ENCODE results near the gene INPP5K.

The INPP5K gene

DNA sequence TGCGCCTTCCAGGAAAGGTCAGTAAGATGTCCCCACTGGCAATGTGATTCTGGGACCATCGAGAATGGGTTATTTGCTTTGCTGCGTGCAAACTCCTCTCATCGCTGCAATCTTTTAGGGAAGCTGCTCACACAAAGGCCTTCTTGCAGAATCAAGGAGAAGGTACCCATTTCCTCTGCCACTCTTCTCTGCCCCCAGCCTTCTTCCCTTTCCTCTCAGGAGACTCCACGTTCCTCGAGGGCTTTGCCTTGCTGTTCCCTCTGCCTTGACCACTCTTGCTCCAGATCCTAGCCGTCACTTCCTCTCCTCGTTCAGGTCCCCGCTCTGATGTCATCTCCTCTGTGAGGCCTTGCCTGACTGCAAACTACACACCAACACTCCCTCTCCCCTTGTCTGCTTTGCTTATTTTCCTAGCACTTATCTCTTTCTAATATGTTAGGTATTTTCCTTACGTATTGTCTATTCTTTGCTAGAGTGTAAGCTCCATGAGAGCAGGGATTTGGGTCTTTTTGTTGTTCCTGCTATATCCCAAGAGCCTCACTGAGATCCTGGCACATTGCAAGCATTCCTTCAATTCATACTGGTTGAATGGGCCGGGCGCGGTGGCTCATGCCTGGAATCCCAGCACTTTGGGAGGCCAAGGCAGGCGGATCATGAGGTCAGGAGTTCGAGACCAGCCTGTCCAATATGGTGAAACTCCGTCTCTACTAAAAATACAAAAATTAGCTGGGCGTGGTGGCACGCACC is 55.0 kb downstream of the INPP5K start:
- no peak overlapping the region for H2AK5ac ChIP-seq (ENCODE audit: low read depth, low read length)
- WGBS, 2 donors (ENCODE audit: extremely low coverage in 2 of 2, insufficient read length in 2 of 2, insufficient replicate concordance in 1 of 2), result no CpG with 5 or more reads among the region's 18 CpGs
- no peak overlapping the region for H2BK15ac ChIP-seq (ENCODE audit: low read length)
- no peak overlapping the region for H4K8ac ChIP-seq (ENCODE audit: low read depth, low read length)
- H3K23ac ChIP-seq (ENCODE audit: low read depth, low read length, poor library complexity), result no peak overlapping the region
- H3K4me3 ChIP-seq (ENCODE audit: low read length in 2 of 2), result no peak overlapping the region
- no peak for DNase-seq (ENCODE audit: low spot score)
- no peak overlapping the region for H3K4ac ChIP-seq (ENCODE audit: low read length)
- H2BK5ac ChIP-seq (ENCODE audit: low read length), result no peak overlapping the region
- no peak overlapping the region for H2AFZ ChIP-seq (ENCODE audit: low read length)
- no peak overlapping the region for H4K91ac ChIP-seq (ENCODE audit: low read depth, low read length, poor library complexity)
- no peaks in the 10 kb centered on the region for H3K79me1 ChIP-seq (ENCODE audit: low read depth, low read length)
- no peak overlapping the region for H2BK12ac ChIP-seq (ENCODE audit: low read length)
- no peak overlapping the region for H3K27ac ChIP-seq (replicated peaks; ENCODE audit: low read length)
- no peaks in the 10 kb centered on the region for H3K27me3 ChIP-seq (ENCODE audit: control insufficient read depth in 3 of 3, insufficient read depth in 3 of 3, low read depth in 1 of 3, low read length in 3 of 3)
- no peak overlapping the region for H3K18ac ChIP-seq (ENCODE audit: low read length)
- no peak overlapping the region for H3K14ac ChIP-seq (ENCODE audit: low read length)
- no peak overlapping the region for H3K4me2 ChIP-seq (ENCODE audit: insufficient read depth, low read length, poor library complexity, severe bottlenecking)
- H3K9ac ChIP-seq (ENCODE audit: low read depth, low read length, poor library complexity), result no peak overlapping the region
- peaks cover 0 to 3% of the 10 kb centered on the region in 2 donors for H3K9me3 ChIP-seq (replicated peaks in 1 of 2; ENCODE audit: control insufficient read depth in 2 of 2, insufficient read depth in 1 of 2, low read depth in 1 of 2, low read length in 2 of 2)
- H3K4me1 ChIP-seq (ENCODE audit: control insufficient read depth in 2 of 2, insufficient read depth in 1 of 2, low read depth in 1 of 2, low read length in 2 of 2), result no peaks in the 10 kb centered on the region
- peaks cover 7 to 12% of the 10 kb centered on the region in 2 donors for H3K36me3 ChIP-seq (replicated peaks in 1 of 2; ENCODE audit: control insufficient read depth in 2 of 2, insufficient read depth in 2 of 2, low read length in 2 of 2)
- no peak overlapping the region for H2BK120ac ChIP-seq (ENCODE audit: low read depth, low read length)

DNA sequence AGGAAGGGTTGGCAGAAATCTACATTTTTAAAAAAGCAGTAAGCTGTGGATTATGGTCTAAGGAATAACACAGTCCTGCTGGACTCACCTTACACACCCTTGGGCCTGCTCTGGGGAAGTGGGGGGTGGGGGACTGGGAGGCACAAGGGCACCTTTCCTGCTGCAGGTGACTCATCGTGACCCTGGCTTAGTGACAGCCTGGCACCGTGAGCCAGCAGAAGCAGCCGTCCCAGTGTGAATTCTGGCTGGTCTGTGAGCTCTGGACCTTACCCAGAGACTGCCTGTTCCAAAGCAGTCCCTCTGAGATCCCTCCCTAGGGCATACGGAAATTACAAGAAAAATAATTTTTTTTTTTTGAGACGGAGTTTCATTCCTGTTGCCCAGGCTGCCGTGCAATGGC is 56.2 kb downstream of the INPP5K start:
- Histone ChIP-seq H3K4ac (ENCODE audit: low read length) (no peak overlapping the region), H4K8ac (ENCODE audit: low read depth, low read length) (no peak overlapping the region), H4K91ac (ENCODE audit: low read depth, low read length, poor library complexity) (no peak overlapping the region), H3K4me2 (ENCODE audit: insufficient read depth, low read length, poor library complexity, severe bottlenecking) (no peak overlapping the region), H2BK5ac (ENCODE audit: low read length) (peak overlapping the region; percentile 48), H3K9ac (ENCODE audit: low read depth, low read length, poor library complexity) (no peak overlapping the region), H2AK5ac (ENCODE audit: low read depth, low read length) (no peak overlapping the region), H2BK15ac (ENCODE audit: low read length) (no peak overlapping the region), H3K18ac (ENCODE audit: low read length) (no peak overlapping the region), H3K4me3 (ENCODE audit: low read length in 2 of 2) (no peak overlapping the region), H2BK120ac (ENCODE audit: low read depth, low read length) (no peak overlapping the region), H3K4me1 (ENCODE audit: control insufficient read depth in 2 of 2, insufficient read depth in 1 of 2, low read depth in 1 of 2, low read length in 2 of 2) (no peaks in the 10 kb centered on the region), H3K79me1 (ENCODE audit: low read depth, low read length) (peaks cover 7% of the 10 kb centered on the region), H3K14ac (ENCODE audit: low read length) (no peak overlapping the region), H2AFZ (ENCODE audit: low read length) (no peak overlapping the region), H3K27ac (replicated peaks; ENCODE audit: low read length) (no peak overlapping the region), H3K23ac (ENCODE audit: low read depth, low read length, poor library complexity) (no peak overlapping the region), H3K9me3 (replicated peaks in 1 of 2; ENCODE audit: control insufficient read depth in 2 of 2, insufficient read depth in 1 of 2, low read depth in 1 of 2, low read length in 2 of 2) (peaks cover 0 to 3% of the 10 kb centered on the region in 2 donors), H3K27me3 (ENCODE audit: control insufficient read depth in 3 of 3, insufficient read depth in 3 of 3, low read depth in 1 of 3, low read length in 3 of 3) (no peaks in the 10 kb centered on the region), H2BK12ac (ENCODE audit: low read length) (no peak overlapping the region), H3K36me3 (replicated peaks in 1 of 2; ENCODE audit: control insufficient read depth in 2 of 2, insufficient read depth in 2 of 2, low read length in 2 of 2) (peaks cover 5 to 9% of the 10 kb centered on the region in 2 donors)
- no peak for DNase-seq (ENCODE audit: low spot score)
- WGBS, 2 donors (ENCODE audit: extremely low coverage in 2 of 2, insufficient read length in 2 of 2, insufficient replicate concordance in 1 of 2), result no CpG with 5 or more reads among the region's 6 CpGs

- peak within 1 kb of the TSS; percentile 99 for H3K9ac ChIP-seq (ENCODE audit: low read depth, low read length, poor library complexity)
- H4K8ac ChIP-seq (ENCODE audit: low read depth, low read length), result peak within 1 kb of the TSS; percentile 32
- H3K27ac ChIP-seq (replicated peaks; ENCODE audit: low read length), result peak within 1 kb of the TSS; percentile 77
- peak within 1 kb of the TSS; percentile 94 for H2AFZ ChIP-seq (ENCODE audit: low read length)
- peak within 1 kb of the TSS; percentile 71 for H2BK15ac ChIP-seq (ENCODE audit: low read length)
- peaks cover 8% of the 10 kb centered on the region for H3K79me1 ChIP-seq (ENCODE audit: low read depth, low read length)
- peak within 1 kb of the TSS; percentile 83 to 100 for H3K4me3 ChIP-seq (ENCODE audit: low read length in 2 of 2)
- H3K4me1 ChIP-seq (ENCODE audit: control insufficient read depth in 2 of 2, insufficient read depth in 1 of 2, low read depth in 1 of 2, low read length in 2 of 2), result peaks cover 5% of the 10 kb centered on the region in 2 donors
- H2BK12ac ChIP-seq (ENCODE audit: low read length), result peak within 1 kb of the TSS; percentile 52
- no CpG with 5 or more reads among the region's 93 CpGs for WGBS, 2 donors (ENCODE audit: extremely low coverage in 2 of 2, insufficient read length in 2 of 2, insufficient replicate concordance in 1 of 2)
- H3K9me3 ChIP-seq (replicated peaks in 1 of 2; ENCODE audit: control insufficient read depth in 2 of 2, insufficient read depth in 1 of 2, low read depth in 1 of 2, low read length in 2 of 2), result peaks cover 0 to 3% of the 10 kb centered on the region in 2 donors
- no peak within 1 kb of the TSS for H4K91ac ChIP-seq (ENCODE audit: low read depth, low read length, poor library complexity)
- no peak within 1 kb of the TSS for H2BK120ac ChIP-seq (ENCODE audit: low read depth, low read length)
- H2BK5ac ChIP-seq (ENCODE audit: low read length), result peak within 1 kb of the TSS; percentile 99
- peak within 1 kb of the TSS; percentile 99 for H3K18ac ChIP-seq (ENCODE audit: low read length)
- H3K27me3 ChIP-seq (ENCODE audit: control insufficient read depth in 3 of 3, insufficient read depth in 3 of 3, low read depth in 1 of 3, low read length in 3 of 3), result no peaks in the 10 kb centered on the region
- DNase-seq (ENCODE audit: low spot score), result peak; percentile 96
- peak within 1 kb of the TSS; percentile 96 for H2AK5ac ChIP-seq (ENCODE audit: low read depth, low read length)
- H3K36me3 ChIP-seq (replicated peaks in 1 of 2; ENCODE audit: control insufficient read depth in 2 of 2, insufficient read depth in 2 of 2, low read length in 2 of 2), result peaks cover 0 to 33% of the 10 kb centered on the region in 2 donors
- H3K4ac ChIP-seq (ENCODE audit: low read length), result peak within 1 kb of the TSS; percentile 80
- peak within 1 kb of the TSS; percentile 69 for H3K4me2 ChIP-seq (ENCODE audit: insufficient read depth, low read length, poor library complexity, severe bottlenecking)
- H3K23ac ChIP-seq (ENCODE audit: low read depth, low read length, poor library complexity), result peak within 1 kb of the TSS; percentile 90
- H3K14ac ChIP-seq (ENCODE audit: low read length), result peak within 1 kb of the TSS; percentile 97
These were observed 60.4 kb downstream of the INPP5K start, which contains the start of gene CRK for GRCh38 chr17:1455797-1456599. Gene CRK, minus strand, starts transcription at chr17:1456232. Its CDS starts 115 bp downstream, at chr17:1456117.
